Measurements from ENCODE around the gene TRIM14.

The TRIM14 gene, protein sequence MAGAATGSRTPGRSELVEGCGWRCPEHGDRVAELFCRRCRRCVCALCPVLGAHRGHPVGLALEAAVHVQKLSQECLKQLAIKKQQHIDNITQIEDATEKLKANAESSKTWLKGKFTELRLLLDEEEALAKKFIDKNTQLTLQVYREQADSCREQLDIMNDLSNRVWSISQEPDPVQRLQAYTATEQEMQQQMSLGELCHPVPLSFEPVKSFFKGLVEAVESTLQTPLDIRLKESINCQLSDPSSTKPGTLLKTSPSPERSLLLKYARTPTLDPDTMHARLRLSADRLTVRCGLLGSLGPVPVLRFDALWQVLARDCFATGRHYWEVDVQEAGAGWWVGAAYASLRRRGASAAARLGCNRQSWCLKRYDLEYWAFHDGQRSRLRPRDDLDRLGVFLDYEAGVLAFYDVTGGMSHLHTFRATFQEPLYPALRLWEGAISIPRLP

GRCh38 chr9:98118640-98119601 is at the start of gene TRIM14:
Gene TRIM14 (minus strand): TSS chr9:98119222. CDS start chr9:98119188, 34 bp downstream.
- DNase-seq (ENCODE audit: low read depth) = no peak

GRCh38 chr9:98168153-98168780 is 49.2 kb upstream of the TRIM14 start:
- DNase-seq (ENCODE audit: low read depth) = no peak
- no peak for TF ChIP-seq CTCF (IDR thresholded peaks at IDR 0.05; ENCODE audit: control insufficient read depth, insufficient read depth, low read depth, low read length, missing control alignments)
- no peak overlapping the region for H3K4me3 ChIP-seq (ENCODE audit: control insufficient read depth, low read depth, low read length)

More at GRCh38 chr9:98118640-98119601, at the start of gene TRIM14:
- peak within 1 kb of the TSS; percentile 71 for H3K4me3 ChIP-seq (ENCODE audit: control insufficient read depth, low read depth, low read length)
- peak; percentile 27 for TF ChIP-seq CTCF (IDR thresholded peaks at IDR 0.05; ENCODE audit: control insufficient read depth, insufficient read depth, low read depth, low read length, missing control alignments)

DNA sequence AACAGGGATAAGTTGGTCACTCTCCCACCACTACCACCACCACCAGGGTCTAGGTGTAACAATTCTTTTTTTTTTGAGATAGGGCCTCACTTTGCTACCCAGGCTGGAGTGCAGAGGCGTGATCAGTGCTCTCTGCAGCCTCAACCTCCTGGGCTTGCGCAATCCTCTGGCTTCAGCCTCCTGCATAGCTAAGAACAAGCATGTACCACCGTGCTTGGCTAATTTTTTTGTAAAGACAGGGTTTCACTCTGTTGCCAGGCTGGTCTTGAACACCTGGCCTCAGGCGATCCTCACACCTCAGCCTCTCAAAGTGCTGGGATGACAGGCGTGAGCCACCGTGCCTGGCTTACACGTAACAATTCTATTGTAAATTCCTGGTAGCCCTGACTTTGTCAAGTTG is 45.9 kb upstream of the TRIM14 start:
- no peak overlapping the region for H3K4me3 ChIP-seq (ENCODE audit: control insufficient read depth, low read depth, low read length)
- TF ChIP-seq CTCF (IDR thresholded peaks at IDR 0.05; ENCODE audit: control insufficient read depth, insufficient read depth, low read depth, low read length, missing control alignments) = no peak
- no peak for DNase-seq (ENCODE audit: low read depth)

- no peak for TF ChIP-seq CTCF (IDR thresholded peaks at IDR 0.05; ENCODE audit: control insufficient read depth, insufficient read depth, low read depth, low read length, missing control alignments)
- no peak overlapping the region for H3K4me3 ChIP-seq (ENCODE audit: control insufficient read depth, low read depth, low read length)
- DNase-seq (ENCODE audit: low read depth) = no peak
These were observed 43.6 kb upstream of the TRIM14 start for GRCh38 chr9:98162613-98163012.

DNA sequence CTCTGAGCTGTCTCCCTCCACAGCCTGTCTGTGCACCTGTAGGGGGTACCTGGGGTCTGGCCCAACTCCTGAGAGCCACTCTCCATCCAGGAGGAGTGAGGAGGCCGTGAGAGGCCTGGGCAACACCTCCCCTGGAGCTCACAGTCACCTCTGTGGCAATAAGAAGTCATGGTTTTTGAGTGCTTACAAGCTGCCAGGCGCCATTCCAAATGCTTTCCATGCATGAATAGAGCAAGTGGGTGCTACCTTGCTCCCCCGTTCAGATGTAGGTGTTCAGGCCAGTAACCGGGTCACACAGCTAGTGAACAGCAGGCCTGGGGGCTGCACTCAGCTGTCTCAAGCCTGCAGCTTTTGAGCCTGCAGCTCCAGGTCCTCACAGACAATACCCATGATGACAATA is 42.8 kb upstream of the TRIM14 start:
- no peak overlapping the region for H3K4me3 ChIP-seq (ENCODE audit: control insufficient read depth, low read depth, low read length)
- TF ChIP-seq CTCF (IDR thresholded peaks at IDR 0.05; ENCODE audit: control insufficient read depth, insufficient read depth, low read depth, low read length, missing control alignments) = no peak
- no peak for DNase-seq (ENCODE audit: low read depth)

DNA sequence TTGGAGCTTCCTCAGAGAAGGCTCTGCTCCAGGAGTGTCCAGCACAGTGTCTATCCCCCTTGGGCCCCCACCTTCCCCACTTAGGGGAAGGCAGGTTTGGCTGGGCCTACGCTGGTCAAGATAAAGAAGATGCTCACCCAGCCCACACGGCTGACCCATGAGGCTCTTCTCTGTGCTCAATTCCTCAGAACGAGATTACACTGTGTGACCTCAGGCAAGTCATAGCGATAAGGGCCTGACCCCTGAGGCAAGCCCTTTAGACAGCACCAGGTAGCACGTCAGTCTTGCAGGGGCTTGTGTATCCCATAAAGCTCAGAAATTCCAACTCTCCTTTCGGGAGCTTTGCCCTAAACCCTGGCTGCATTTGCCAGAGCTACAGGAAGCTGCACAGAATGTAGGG is 40.8 kb upstream of the TRIM14 start:
- TF ChIP-seq CTCF (IDR thresholded peaks at IDR 0.05; ENCODE audit: control insufficient read depth, insufficient read depth, low read depth, low read length, missing control alignments) = no peak
- no peak for DNase-seq (ENCODE audit: low read depth)

More for the DNA sequence above, 40.8 kb upstream of the TRIM14 start:
- no peak overlapping the region for H3K4me3 ChIP-seq (ENCODE audit: control insufficient read depth, low read depth, low read length)

Measured in AG09309 (cell line).